GM12878 (cell line): ENCODE measurements around the gene ZNF684. TPM values are rescaled to one million over a fixed set of nuclear protein-coding genes. Genes with fewer than 3 reads are reported as not detected.

ENCODE experiments used
- ATAC-seq: fragments of 200-7000 bp; cut with Tn5 transposase; 3 replicates; pipeline ENCODE4 v1.9.1; 2020; ENCODE audit warnings: mild to moderate bottlenecking, moderate library complexity
- BruUV-seq: library from RNA; stranded (reverse); fragments of 400-500 nt; replicated peaks from 2 replicates; lab custom pipeline; 2021; lab: Mats Ljungman, UMichigan
- CTCF ChIA-PET: fragments of 300-600 bp; sonication (Branson Sonifier 250); formaldehyde crosslinking; extraction: SDS; loops from one replicate; lab custom pipeline; 2021; ENCODE audit warnings: inconsistent platforms; lab: Yijun Ruan, JAX
- POLR2A ChIA-PET: fragments of 350-600 bp; formaldehyde crosslinking; extraction: SDS; loops from one replicate; lab custom pipeline; 2021; ENCODE audit warnings: inconsistent platforms; lab: Charles Lee
- RAD21 ChIA-PET: fragments of 300-600 bp; sonication (Branson Sonifier 250); formaldehyde crosslinking; loops from one replicate; lab custom pipeline; 2023; ENCODE audit warnings: antibody characterized with exemption; ENCODE audit not compliant: unreplicated experiment; lab: Charles Lee
- SMC1A ChIA-PET: fragments of 300-600 bp; sonication (Branson Sonifier 250); formaldehyde crosslinking; loops from one replicate; lab custom pipeline; 2023; ENCODE audit not compliant: unreplicated experiment, uncharacterized antibody; lab: Charles Lee
- DNase-seq: peaks from one replicate; pipeline ENCODE4 v3.0.0-alpha.2; 2011; ENCODE audit warnings: low read depth, low spot score
- FAIRE-seq: peaks from 3 replicates; lab custom pipeline; 2011; peaks lifted over from hg19 to GRCh38; lab: Jason Lieb, UNC
- H2AFZ ChIP-seq: 2 replicates; pipeline ENCODE4 v1.6.0; 2011; ENCODE audit warnings: low read depth, low read length, control low read depth; ENCODE audit not compliant: control insufficient read depth
- H3K27ac ChIP-seq: 2 replicates; pipeline ENCODE4 v1.5.1; 2011; ENCODE audit warnings: control low read depth; ENCODE audit not compliant: control insufficient read depth, insufficient read depth
- H3K27me3 ChIP-seq, 2 experiments: replicated peaks in 1 of 2; 2 replicates each; pipeline versions ENCODE4 v1.6.0 to v1.6.1; 2011; ENCODE audit warnings: low read length in 1 of 2; ENCODE audit not compliant: control insufficient read depth in 2 of 2, insufficient read depth in 2 of 2
- H3K36me3 ChIP-seq, 2 experiments: 2 replicates each; pipeline ENCODE4 v1.5.1; 2011; ENCODE audit warnings: low read length in 1 of 2; ENCODE audit not compliant: control insufficient read depth in 2 of 2, insufficient read depth in 2 of 2
- H3K4me1 ChIP-seq: 2 replicates; pipeline ENCODE4 v1.6.1; 2011; ENCODE audit warnings: mild to moderate bottlenecking, low read length, moderate library complexity, mixed read lengths; ENCODE audit not compliant: control insufficient read depth, insufficient read depth
- H3K4me2 ChIP-seq: 2 replicates; pipeline ENCODE4 v1.6.0; 2011; ENCODE audit warnings: control low read depth; ENCODE audit not compliant: control insufficient read depth, insufficient read depth
- H3K4me3 ChIP-seq: fragments of 200-600 bp; sonication (generic); 2 replicates; pipeline ENCODE4 v1.5.1; 2016
- H3K79me2 ChIP-seq: 2 replicates; pipeline ENCODE4 v1.6.0; 2011; ENCODE audit warnings: low read length; ENCODE audit not compliant: control insufficient read depth, insufficient read depth
- H3K9ac ChIP-seq: 2 replicates; pipeline ENCODE4 v1.8.0; 2011; ENCODE audit warnings: low read length, control low read depth, mixed read lengths; ENCODE audit not compliant: control insufficient read depth, insufficient read depth
- H3K9me3 ChIP-seq: replicated peaks from 3 replicates; pipeline ENCODE4 v1.5.1; 2011; ENCODE audit warnings: mild to moderate bottlenecking, low read length; ENCODE audit not compliant: control insufficient read depth, insufficient read depth
- H4K20me1 ChIP-seq: 2 replicates; pipeline ENCODE4 v1.6.0; 2011; ENCODE audit not compliant: control insufficient read depth, insufficient read depth
- ASH2L ChIP-seq: fragments of 300-600, 200-600 bp; sonication (generic); IDR thresholded peaks from 2 replicates; pipeline ENCODE4 v1.6.1; 2017; ENCODE audit warnings: low read depth, mild to moderate bottlenecking, borderline replicate concordance
- EED ChIP-seq: sonication (generic); IDR thresholded peaks from 2 replicates; pipeline ENCODE4 v1.6.1; 2016; ENCODE audit warnings: antibody characterized with exemption, low read depth
- GATAD2B ChIP-seq: fragments of 450-650 bp; conservative IDR thresholded peaks from 2 replicates; pipeline ENCODE4 v1.6.1; 2017; ENCODE audit warnings: low read depth, mild to moderate bottlenecking, moderate library complexity
- HDGF ChIP-seq: fragments of 450-650 bp; IDR thresholded peaks from 2 replicates; pipeline ENCODE4 v1.6.1; 2016; ENCODE audit warnings: antibody characterized with exemption
- JUNB ChIP-seq: IDR thresholded peaks from 2 replicates; pipeline ENCODE4 v1.6.1; 2016; ENCODE audit warnings: antibody characterized with exemption, mild to moderate bottlenecking
- MAX ChIP-seq: IDR thresholded peaks from 2 replicates; pipeline ENCODE4 v1.6.1; 2012; ENCODE audit warnings: low read depth, low read length, improper control_type of control experiment
- MEF2B ChIP-seq: fragments of 450-650 bp; IDR thresholded peaks from 2 replicates; pipeline ENCODE4 v1.6.1; 2018; ENCODE audit warnings: mild to moderate bottlenecking, moderate library complexity; ENCODE audit not compliant: partially characterized antibody, poor library complexity, severe bottlenecking
- MXI1 ChIP-seq: fragments of 150-350 bp; IDR thresholded peaks from 2 replicates; pipeline ENCODE4 v1.6.1; 2011; ENCODE audit warnings: low read depth, mild to moderate bottlenecking, inconsistent platforms, low read length, improper control_type of control experiment
- PML ChIP-seq: IDR thresholded peaks from 2 replicates; pipeline ENCODE4 v1.6.1; 2012; ENCODE audit warnings: low read length, inconsistent platforms
- POLR2AphosphoS5 ChIP-seq: IDR thresholded peaks from 2 replicates; pipeline ENCODE4 v1.6.1; 2011; ENCODE audit warnings: mild to moderate bottlenecking, low read length, inconsistent platforms
- PRDM15 ChIP-seq: fragments of 450-650 bp; formaldehyde crosslinking; IDR thresholded peaks from 2 replicates; pipeline ENCODE4 v1.4.0; 2020; ENCODE audit warnings: mild to moderate bottlenecking, moderate library complexity
- RUNX3 ChIP-seq: IDR thresholded peaks from 2 replicates; pipeline ENCODE4 v1.6.1; 2012; ENCODE audit warnings: low read length, inconsistent platforms
- SIX5 ChIP-seq: IDR thresholded peaks from 2 replicates; pipeline ENCODE4 v1.6.1; 2011; ENCODE audit warnings: mild to moderate bottlenecking, low read depth, low read length, moderate library complexity; ENCODE audit not compliant: severe bottlenecking
- SREBF2 ChIP-seq: IDR thresholded peaks from 2 replicates; pipeline ENCODE4 v1.6.1; 2012; ENCODE audit warnings: mild to moderate bottlenecking, low read length
- TAF1 ChIP-seq: IDR thresholded peaks from 2 replicates; pipeline ENCODE4 v1.6.1; 2011; ENCODE audit warnings: mild to moderate bottlenecking, low read depth, low read length, borderline replicate concordance
- TCF3 ChIP-seq: IDR thresholded peaks from 2 replicates; pipeline ENCODE4 v1.6.1; 2012; ENCODE audit warnings: low read depth, mild to moderate bottlenecking, low read length, borderline replicate concordance; ENCODE audit not compliant: insufficient read depth
- ZNF687 ChIP-seq: fragments of 450-650 bp; IDR thresholded peaks from 2 replicates; pipeline ENCODE4 v1.6.1; 2017; ENCODE audit warnings: mild to moderate bottlenecking, moderate library complexity
- WGBS: methylation state at CpG from one replicate; pipeline ENCODE4 v1.1.6; 2016; ENCODE audit warnings: low lambda C conversion rate; ENCODE audit not compliant: insufficient replicate concordance, insufficient coverage; ENCODE audit errors: missing lambda C conversion rate; 5-methylcytosine and 5-hydroxymethylcytosine counted together
- in situ Hi-C: fragments of 300-500 bp; cut with MboI; formaldehyde crosslinking; loops from 9 replicates; pipeline ENCODE4 v1.14.3; 2018; ENCODE audit warnings: mixed read lengths
- intact Hi-C: fragments of 100-400 bp; cut with micrococcal nuclease; formaldehyde crosslinking; loops from one replicate; pipeline ENCODE4 v1.14.2; 2022; ENCODE audit not compliant: unreplicated experiment
- polyA plus RNA-seq, 11 experiments: library from polyadenylated mRNA; depleted of rRNA in 4 of 11; unstranded in 6 of 11; stranded (reverse) in 5 of 11; fragments of >200 nt; fragmentation: Nextera tagmentation in 4 of 11; fragmentation: Illumina TruSeq in 1 of 11; extraction: Ambion mirVana in 4 of 11; extraction: Trizol in 1 of 11; gene quantifications; 1 replicate in 1 of 11; 2 replicates in 10 of 11; pipeline versions ENCODE4 v1.2.1 to v1.2.3, GENCODE V29; 2011 to 2016; ENCODE audit warnings: inconsistent platforms in 2 of 11, missing spikeins in 2 of 11, low read depth in 1 of 11
- total RNA-seq, 4 experiments: library from RNA; depleted of rRNA in 3 of 4; stranded (reverse); fragments of >200 nt in 3 of 4; fragmentation: Illumina TruSeq in 1 of 4; extraction: Trizol in 1 of 4; gene quantifications; 2 replicates each; pipeline versions ENCODE4 v1.2.1 to v1.2.3, GENCODE V29; 2013 to 2021

Gene ZNF684
- total and polyA plus RNA-seq, 10 of the 15 experiments (the other 5 are each of a cell fraction or from before 2014, with no cell fraction given), result 3.8 to 6.8 (median 6.0) TPM

GRCh38 chr1:40564506-40564905, 33.1 kb downstream of the ZNF684 start (continued):
- no peak for TF ChIP-seq PRDM15 (CRISPR knock-in tag)

- RAD21 ChIA-PET, result no interaction called here
- Histone ChIP-seq H3K4me1 (no peaks in the 10 kb centered on the region), H3K79me2 (no peaks in the 10 kb centered on the region), H4K20me1 (no peaks in the 10 kb centered on the region), H3K4me3 (no peak overlapping the region), H3K27me3 (no peaks in the 10 kb centered on the region), H3K36me3 (no peaks in the 10 kb centered on the region), H3K9ac (no peak overlapping the region), H3K4me2 (no peak overlapping the region), H2AFZ (no peak overlapping the region), H3K9me3 (no peaks in the 10 kb centered on the region; the same call in 2 of the 3 replicates), H3K27ac (no peak overlapping the region)
- in situ Hi-C loops (no loop called here), intact Hi-C loops (no loop called here)
- CTCF ChIA-PET, result no interaction called here
- ATAC-seq (no peak), DNase-seq (no peak), FAIRE-seq (no peak)
- 57% methylated on average over 3 of the region's 3 CpGs for WGBS
- POLR2A ChIA-PET, result no interaction called here
- BruUV-seq, result no TSS peak
- SMC1A ChIA-PET, result no interaction called here
- TF ChIP-seq SIX5 (no peak), MXI1 (no peak), RUNX3 (no peak), EED (no peak), JUNB (no peak), MAX (no peak), TAF1 (no peak), ZNF687 (no peak), ASH2L (no peak), PML (no peak), TCF3 (no peak), POLR2AphosphoS5 (no peak), GATAD2B (no peak), HDGF (no peak), MEF2B (no peak), SREBF2 (no peak)
Measured at GRCh38 chr1:40564913-40565312, 33.5 kb downstream of the ZNF684 start.
